ENCODE measurements around the gene TMED9. TPM values are rescaled to one million over a fixed set of nuclear protein-coding genes. Genes with fewer than 3 reads are reported as not detected.
A peak's percentile ranks its signal among the peaks of the same experiment; 100 is the strongest.

TMED9 gene
- total RNA-seq, 1 experiment from 2014 or later = 294 TPM

DNA sequence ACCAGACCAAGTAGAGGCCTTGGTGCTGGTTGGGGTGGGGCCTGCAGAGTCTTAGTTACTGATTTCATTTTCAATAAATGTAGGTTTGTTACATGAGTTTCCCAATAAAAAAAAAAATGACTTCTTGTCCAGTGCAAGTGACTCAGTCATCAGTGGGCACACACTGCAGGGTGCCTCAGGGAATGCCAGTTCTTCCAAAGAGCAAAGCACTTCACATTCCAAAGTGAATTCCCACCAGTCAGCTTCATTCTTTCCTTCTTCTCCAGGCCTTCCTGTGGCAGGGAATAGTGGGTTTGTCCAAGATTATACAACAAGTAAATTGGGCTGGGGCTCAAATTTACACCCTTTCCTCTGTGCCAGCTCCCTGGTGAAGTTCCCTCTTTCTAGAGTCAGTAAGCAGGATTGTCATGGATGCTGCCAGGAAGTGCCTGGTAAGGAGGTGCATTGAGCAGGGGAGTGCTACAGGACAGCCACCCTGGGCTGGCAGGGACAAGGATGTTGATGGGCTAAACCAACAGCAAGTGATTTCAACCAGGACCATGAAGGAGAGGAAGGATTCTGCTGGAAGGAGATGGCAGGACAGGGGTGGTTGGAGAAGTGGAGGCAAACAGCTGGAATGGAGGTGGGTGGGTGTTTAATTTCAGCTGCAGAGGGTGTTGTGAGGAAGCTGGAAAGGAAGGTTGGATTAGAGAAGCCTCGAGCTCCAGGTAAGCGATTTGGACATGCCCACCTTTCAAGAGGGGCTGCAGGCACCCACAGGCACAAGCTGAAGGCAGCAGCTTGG, 4.2 kb downstream of the TMED9 start:
- no TSS peak for BruUV-seq (replicated peaks)
- no peak overlapping the region for H3K4me3 Mint-ChIP-seq (ENCODE audit: low read depth, unreplicated experiment)
- H3K36me3 Mint-ChIP-seq (ENCODE audit: insufficient read depth, unreplicated experiment) = peaks cover 84% of the 10 kb centered on the region
- no peak for DNase-seq
- intact Hi-C loops (cut with micrococcal nuclease; ENCODE audit: unreplicated experiment) = no loop called here
- H3K27ac Mint-ChIP-seq (ENCODE audit: unreplicated experiment) = peak overlapping the region; percentile 71
- H3K27me3 Mint-ChIP-seq (ENCODE audit: unreplicated experiment) = peaks cover 3% of the 10 kb centered on the region
- peaks cover 30% of the 10 kb centered on the region for H3K4me1 Mint-ChIP-seq (ENCODE audit: low read depth, unreplicated experiment)
- CTCF ChIA-PET = interaction anchor here (0.7 kb wide), 1 partner anchor 35 kb away, joined by 5 read pairs; no protein-coding TSS in a partner anchor
- TF ChIP-seq, protein P1, sequence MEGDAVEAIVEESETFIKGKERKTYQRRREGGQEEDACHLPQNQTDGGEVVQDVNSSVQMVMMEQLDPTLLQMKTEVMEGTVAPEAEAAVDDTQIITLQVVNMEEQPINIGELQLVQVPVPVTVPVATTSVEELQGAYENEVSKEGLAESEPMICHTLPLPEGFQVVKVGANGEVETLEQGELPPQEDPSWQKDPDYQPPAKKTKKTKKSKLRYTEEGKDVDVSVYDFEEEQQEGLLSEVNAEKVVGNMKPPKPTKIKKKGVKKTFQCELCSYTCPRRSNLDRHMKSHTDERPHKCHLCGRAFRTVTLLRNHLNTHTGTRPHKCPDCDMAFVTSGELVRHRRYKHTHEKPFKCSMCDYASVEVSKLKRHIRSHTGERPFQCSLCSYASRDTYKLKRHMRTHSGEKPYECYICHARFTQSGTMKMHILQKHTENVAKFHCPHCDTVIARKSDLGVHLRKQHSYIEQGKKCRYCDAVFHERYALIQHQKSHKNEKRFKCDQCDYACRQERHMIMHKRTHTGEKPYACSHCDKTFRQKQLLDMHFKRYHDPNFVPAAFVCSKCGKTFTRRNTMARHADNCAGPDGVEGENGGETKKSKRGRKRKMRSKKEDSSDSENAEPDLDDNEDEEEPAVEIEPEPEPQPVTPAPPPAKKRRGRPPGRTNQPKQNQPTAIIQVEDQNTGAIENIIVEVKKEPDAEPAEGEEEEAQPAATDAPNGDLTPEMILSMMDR (IDR thresholded peaks at IDR 0.05; ENCODE audit: unreplicated experiment) = no peak
- no peaks in the 10 kb centered on the region for H3K9me3 Mint-ChIP-seq (ENCODE audit: low read depth, unreplicated experiment)

DNA sequence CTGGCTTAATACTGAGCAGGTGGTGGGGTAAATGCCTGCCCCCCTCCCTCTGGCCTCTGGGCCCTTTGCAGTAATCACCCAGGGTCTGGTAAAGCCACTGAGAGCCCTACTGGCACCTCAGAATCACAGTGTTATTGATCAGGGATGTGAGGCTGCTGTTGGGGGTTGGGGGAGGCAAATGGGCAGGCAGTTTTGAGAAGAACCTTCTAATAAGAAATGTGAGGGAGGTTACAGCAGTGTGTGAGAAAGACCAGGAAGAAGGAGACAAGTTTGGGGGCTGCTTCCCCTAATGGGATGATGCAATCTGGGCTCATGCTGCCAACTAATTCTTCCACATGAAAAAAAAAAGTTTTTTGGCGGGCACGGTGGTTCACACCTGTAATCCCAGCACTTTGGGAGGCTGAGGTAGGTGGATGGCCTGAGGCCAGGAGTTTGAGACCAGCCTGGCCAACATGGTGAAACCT, 4.8 kb downstream of the TMED9 start:
- peaks cover 25% of the 10 kb centered on the region for H3K4me1 Mint-ChIP-seq (ENCODE audit: low read depth, unreplicated experiment)
- H3K27ac Mint-ChIP-seq (ENCODE audit: unreplicated experiment) = peak overlapping the region; percentile 71
- H3K9me3 Mint-ChIP-seq (ENCODE audit: low read depth, unreplicated experiment) = no peaks in the 10 kb centered on the region
- H3K27me3 Mint-ChIP-seq (ENCODE audit: unreplicated experiment) = no peaks in the 10 kb centered on the region
- no peak overlapping the region for H3K4me3 Mint-ChIP-seq (ENCODE audit: low read depth, unreplicated experiment)
- DNase-seq = no peak
- TF ChIP-seq, protein P1 (IDR thresholded peaks at IDR 0.05; ENCODE audit: unreplicated experiment) = no peak
- BruUV-seq (replicated peaks) = no TSS peak
- H3K36me3 Mint-ChIP-seq (ENCODE audit: insufficient read depth, unreplicated experiment) = peaks cover 78% of the 10 kb centered on the region
- intact Hi-C loops (cut with micrococcal nuclease; ENCODE audit: unreplicated experiment) = no loop called here
- CTCF ChIA-PET = interaction anchor here (0.7 kb wide), 1 partner anchor 1384 kb away, joined by 3 read pairs; no protein-coding TSS in a partner anchor

DNA sequence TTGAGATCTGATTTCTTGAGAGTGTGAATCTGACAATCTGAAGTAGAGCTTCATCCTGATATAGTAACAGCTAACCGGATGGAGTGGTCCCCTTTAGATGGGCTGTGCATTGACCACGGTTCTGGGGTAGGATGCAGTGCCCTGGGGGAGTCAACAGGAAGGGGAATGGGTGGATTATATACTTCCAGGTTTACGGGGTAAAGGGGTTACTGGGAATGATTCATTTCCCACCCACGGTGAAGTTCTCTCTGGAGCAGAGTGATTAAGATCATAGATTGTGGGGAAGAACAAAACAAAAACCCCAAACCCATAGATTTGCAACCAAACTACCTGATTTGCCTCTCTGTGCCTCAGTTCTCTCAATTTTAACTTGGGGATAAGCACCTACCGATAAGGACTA, 6.5 kb downstream of the TMED9 start:
- H3K36me3 Mint-ChIP-seq (ENCODE audit: insufficient read depth, unreplicated experiment) = peaks cover 62% of the 10 kb centered on the region

DNA sequence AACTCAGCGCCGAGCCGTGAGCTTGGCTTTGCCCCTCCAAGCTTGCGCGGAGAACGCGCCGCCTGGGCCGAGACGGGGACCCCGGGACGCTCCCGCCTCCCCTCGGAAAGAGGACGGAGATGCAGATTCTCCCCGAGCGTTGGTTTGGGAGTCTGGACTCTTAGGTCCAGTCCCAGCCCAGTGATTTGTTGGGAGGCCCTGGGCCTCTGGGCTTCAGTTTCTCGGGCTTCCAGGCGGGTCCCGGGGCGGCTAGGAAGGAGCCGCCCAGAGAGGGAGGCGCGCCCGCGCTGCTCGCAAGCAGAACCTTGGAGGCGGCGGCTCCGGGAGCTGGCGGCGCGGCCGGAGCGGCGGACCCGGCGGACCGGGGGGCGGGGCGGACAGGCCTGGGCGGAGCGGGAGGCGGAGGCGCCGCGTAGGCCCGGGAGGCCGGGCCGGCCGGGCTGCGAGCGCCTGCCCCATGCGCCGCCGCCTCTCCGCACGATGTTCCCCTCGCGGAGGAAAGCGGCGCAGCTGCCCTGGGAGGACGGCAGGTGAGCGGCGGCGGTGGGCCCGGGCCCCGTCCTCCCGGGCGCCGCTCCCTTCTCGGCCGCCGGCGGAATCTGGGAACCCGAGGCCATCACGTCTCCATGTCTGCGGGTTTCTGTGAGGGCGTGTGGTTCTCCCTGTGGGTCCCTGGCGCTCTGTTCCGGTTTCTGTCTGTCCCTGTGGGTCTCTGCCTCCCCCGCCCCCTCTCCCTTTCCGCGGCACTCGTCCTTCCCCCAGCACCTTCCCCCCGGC, 7.9 kb downstream of the TMED9 start, which contains the start of gene B4GALT7:
TSS of gene B4GALT7 (plus strand) at position 402 of the 777 bp plus-strand sequence. CDS start at position 481, 79 bp downstream.
- H3K27me3 Mint-ChIP-seq (ENCODE audit: unreplicated experiment) = no peaks in the 10 kb centered on the region
- peaks cover 55% of the 10 kb centered on the region for H3K36me3 Mint-ChIP-seq (ENCODE audit: insufficient read depth, unreplicated experiment)
- TF ChIP-seq, protein P1 (IDR thresholded peaks at IDR 0.05; ENCODE audit: unreplicated experiment) = no peak
- CTCF ChIA-PET = interaction anchor here (0.7 to 0.9 kb wide), 2 partner anchors 8 to 174 kb away, joined by 3 to 4 read pairs; partner anchors contain the start of genes GRK6 and TMED9
- H3K9me3 Mint-ChIP-seq (ENCODE audit: low read depth, unreplicated experiment) = no peaks in the 10 kb centered on the region
- no TSS peak for BruUV-seq (replicated peaks)
- peak within 1 kb of the TSS; percentile 86 for H3K27ac Mint-ChIP-seq (ENCODE audit: unreplicated experiment)
- intact Hi-C loops (cut with micrococcal nuclease; ENCODE audit: unreplicated experiment) = no loop called here
- H3K4me1 Mint-ChIP-seq (ENCODE audit: low read depth, unreplicated experiment) = peaks cover 27% of the 10 kb centered on the region
- peak within 1 kb of the TSS; percentile 88 for H3K4me3 Mint-ChIP-seq (ENCODE audit: low read depth, unreplicated experiment)
- peak; percentile 96 for DNase-seq

More for the DNA sequence above, 6.5 kb downstream of the TMED9 start:
- peaks cover 31% of the 10 kb centered on the region for H3K4me1 Mint-ChIP-seq (ENCODE audit: low read depth, unreplicated experiment)
- TF ChIP-seq, protein P1 (IDR thresholded peaks at IDR 0.05; ENCODE audit: unreplicated experiment) = no peak
- no TSS peak for BruUV-seq (replicated peaks)
- no peaks in the 10 kb centered on the region for H3K27me3 Mint-ChIP-seq (ENCODE audit: unreplicated experiment)
- no peaks in the 10 kb centered on the region for H3K9me3 Mint-ChIP-seq (ENCODE audit: low read depth, unreplicated experiment)
- no peak for DNase-seq
- CTCF ChIA-PET = no interaction called here
- H3K4me3 Mint-ChIP-seq (ENCODE audit: low read depth, unreplicated experiment) = peak overlapping the region; percentile 88
- intact Hi-C loops (cut with micrococcal nuclease; ENCODE audit: unreplicated experiment) = no loop called here
- H3K27ac Mint-ChIP-seq (ENCODE audit: unreplicated experiment) = peak overlapping the region; percentile 60
